ENCODE data around the gene RAB6B.

RAB6B gene

GRCh38 chr3:133937756-133938601 lies 42.3 kb upstream of the RAB6B start:
- Histone ChIP-seq H3K4me1 (ENCODE audit: control insufficient read depth, insufficient read depth, low read length, poor library complexity, severe bottlenecking) (no peaks in the 10 kb centered on the region), H3K27ac (ENCODE audit: insufficient read depth, low read length, poor library complexity, severe bottlenecking) (no peak overlapping the region), H3K36me3 (ENCODE audit: control insufficient read depth, insufficient read depth, low read length) (no peaks in the 10 kb centered on the region), H3K27me3 (replicated peaks; ENCODE audit: control insufficient read depth, insufficient read depth, low read length, poor library complexity, severe bottlenecking) (no peaks in the 10 kb centered on the region), H3K4me3 (ENCODE audit: insufficient read depth, low read depth, low read length, poor library complexity, severe bottlenecking) (no peak overlapping the region), H3K9me3 (ENCODE audit: control insufficient read depth, low read length) (no peaks in the 10 kb centered on the region)
- no peak for DNase-seq

GRCh38 chr3:133937061-133937686 lies 41.5 kb upstream of the RAB6B start:
- no peak for DNase-seq
- Histone ChIP-seq H3K27ac (ENCODE audit: insufficient read depth, low read length, poor library complexity, severe bottlenecking) (no peak overlapping the region), H3K9me3 (ENCODE audit: control insufficient read depth, low read length) (no peaks in the 10 kb centered on the region), H3K27me3 (replicated peaks; ENCODE audit: control insufficient read depth, insufficient read depth, low read length, poor library complexity, severe bottlenecking) (no peaks in the 10 kb centered on the region), H3K4me1 (ENCODE audit: control insufficient read depth, insufficient read depth, low read length, poor library complexity, severe bottlenecking) (no peaks in the 10 kb centered on the region), H3K36me3 (ENCODE audit: control insufficient read depth, insufficient read depth, low read length) (no peaks in the 10 kb centered on the region), H3K4me3 (ENCODE audit: insufficient read depth, low read depth, low read length, poor library complexity, severe bottlenecking) (no peak overlapping the region)

GRCh38 chr3:133935843-133936769 lies 40.4 kb upstream of the RAB6B start:
- H3K36me3 ChIP-seq (ENCODE audit: control insufficient read depth, insufficient read depth, low read length): no peaks in the 10 kb centered on the region

GRCh38 chr3:133934996-133935842 lies 39.5 kb upstream of the RAB6B start:
- Histone ChIP-seq H3K4me3 (ENCODE audit: insufficient read depth, low read depth, low read length, poor library complexity, severe bottlenecking) (no peak overlapping the region), H3K36me3 (ENCODE audit: control insufficient read depth, insufficient read depth, low read length) (no peaks in the 10 kb centered on the region), H3K27ac (ENCODE audit: insufficient read depth, low read length, poor library complexity, severe bottlenecking) (no peak overlapping the region), H3K9me3 (ENCODE audit: control insufficient read depth, low read length) (no peaks in the 10 kb centered on the region), H3K27me3 (replicated peaks; ENCODE audit: control insufficient read depth, insufficient read depth, low read length, poor library complexity, severe bottlenecking) (no peaks in the 10 kb centered on the region), H3K4me1 (ENCODE audit: control insufficient read depth, insufficient read depth, low read length, poor library complexity, severe bottlenecking) (no peaks in the 10 kb centered on the region)
- no peak for DNase-seq

More at GRCh38 chr3:133935843-133936769, 40.4 kb upstream of the RAB6B start:
- DNase-seq: no peak
- H3K27ac ChIP-seq (ENCODE audit: insufficient read depth, low read length, poor library complexity, severe bottlenecking): no peak overlapping the region
- no peak overlapping the region for H3K4me3 ChIP-seq (ENCODE audit: insufficient read depth, low read depth, low read length, poor library complexity, severe bottlenecking)
- no peaks in the 10 kb centered on the region for H3K9me3 ChIP-seq (ENCODE audit: control insufficient read depth, low read length)
- H3K27me3 ChIP-seq (replicated peaks; ENCODE audit: control insufficient read depth, insufficient read depth, low read length, poor library complexity, severe bottlenecking): no peaks in the 10 kb centered on the region
- H3K4me1 ChIP-seq (ENCODE audit: control insufficient read depth, insufficient read depth, low read length, poor library complexity, severe bottlenecking): no peaks in the 10 kb centered on the region

- Histone ChIP-seq H3K4me1 (ENCODE audit: control insufficient read depth, insufficient read depth, low read length, poor library complexity, severe bottlenecking) (no peaks in the 10 kb centered on the region), H3K9me3 (ENCODE audit: control insufficient read depth, low read length) (no peaks in the 10 kb centered on the region), H3K36me3 (ENCODE audit: control insufficient read depth, insufficient read depth, low read length) (no peaks in the 10 kb centered on the region), H3K27me3 (replicated peaks; ENCODE audit: control insufficient read depth, insufficient read depth, low read length, poor library complexity, severe bottlenecking) (peaks cover under 1% of the 10 kb centered on the region), H3K27ac (ENCODE audit: insufficient read depth, low read length, poor library complexity, severe bottlenecking) (no peak overlapping the region), H3K4me3 (ENCODE audit: insufficient read depth, low read depth, low read length, poor library complexity, severe bottlenecking) (no peak overlapping the region)
- DNase-seq: no peak
These were observed 38.6 kb upstream of the RAB6B start for GRCh38 chr3:133934073-133934970.

GRCh38 chr3:133933097-133934024 lies 37.7 kb upstream of the RAB6B start:
- H3K36me3 ChIP-seq (ENCODE audit: control insufficient read depth, insufficient read depth, low read length): no peaks in the 10 kb centered on the region
- no peaks in the 10 kb centered on the region for H3K9me3 ChIP-seq (ENCODE audit: control insufficient read depth, low read length)
- H3K27ac ChIP-seq (ENCODE audit: insufficient read depth, low read length, poor library complexity, severe bottlenecking): no peak overlapping the region
- no peaks in the 10 kb centered on the region for H3K4me1 ChIP-seq (ENCODE audit: control insufficient read depth, insufficient read depth, low read length, poor library complexity, severe bottlenecking)
- DNase-seq: no peak
- H3K27me3 ChIP-seq (replicated peaks; ENCODE audit: control insufficient read depth, insufficient read depth, low read length, poor library complexity, severe bottlenecking): peaks cover 8% of the 10 kb centered on the region
- no peak overlapping the region for H3K4me3 ChIP-seq (ENCODE audit: insufficient read depth, low read depth, low read length, poor library complexity, severe bottlenecking)

GRCh38 chr3:133932009-133932408 lies 36.3 kb upstream of the RAB6B start:
- no peaks in the 10 kb centered on the region for H3K9me3 ChIP-seq (ENCODE audit: control insufficient read depth, low read length)
- no peaks in the 10 kb centered on the region for H3K36me3 ChIP-seq (ENCODE audit: control insufficient read depth, insufficient read depth, low read length)
- no peak for DNase-seq
- peaks cover 8% of the 10 kb centered on the region for H3K27me3 ChIP-seq (replicated peaks; ENCODE audit: control insufficient read depth, insufficient read depth, low read length, poor library complexity, severe bottlenecking)
- no peak overlapping the region for H3K4me3 ChIP-seq (ENCODE audit: insufficient read depth, low read depth, low read length, poor library complexity, severe bottlenecking)
- H3K27ac ChIP-seq (ENCODE audit: insufficient read depth, low read length, poor library complexity, severe bottlenecking): no peak overlapping the region
- H3K4me1 ChIP-seq (ENCODE audit: control insufficient read depth, insufficient read depth, low read length, poor library complexity, severe bottlenecking): peaks cover 8% of the 10 kb centered on the region

GRCh38 chr3:133931084-133931483 lies 35.4 kb upstream of the RAB6B start:
- Histone ChIP-seq H3K27me3 (replicated peaks; ENCODE audit: control insufficient read depth, insufficient read depth, low read length, poor library complexity, severe bottlenecking) (peaks cover 8% of the 10 kb centered on the region), H3K36me3 (ENCODE audit: control insufficient read depth, insufficient read depth, low read length) (no peaks in the 10 kb centered on the region), H3K4me1 (ENCODE audit: control insufficient read depth, insufficient read depth, low read length, poor library complexity, severe bottlenecking) (peaks cover 8% of the 10 kb centered on the region), H3K27ac (ENCODE audit: insufficient read depth, low read length, poor library complexity, severe bottlenecking) (no peak overlapping the region), H3K4me3 (ENCODE audit: insufficient read depth, low read depth, low read length, poor library complexity, severe bottlenecking) (no peak overlapping the region), H3K9me3 (ENCODE audit: control insufficient read depth, low read length) (no peaks in the 10 kb centered on the region)
- DNase-seq: no peak
